Activated CD4-positive, alpha-beta T cell treated with anti-CD3 and anti-CD28 coated beads for 24 hours (primary cell): Measurements from ENCODE around the gene MTX1.
A peak's percentile ranks its signal among the peaks of the same experiment; 100 is the strongest.
"Not testable (repeated sequence)": the region's sequence is repeated elsewhere in the genome, so short reads cannot be mapped to it uniquely, and the experiment has no call there.

Experiments used
- DNase-seq, 2 donors: peaks; one replicate each; pipeline ENCODE4 v3.0.0-alpha.2; 2020; ENCODE audit warnings: low read depth in 2 of 2

The MTX1 gene

GRCh38 chr1:155188268-155188667 is 20.2 kb upstream of the MTX1 start:
- no peak for DNase-seq

- DNase-seq, result not testable (repeated sequence)
These were observed 18.6 kb upstream of the MTX1 start for GRCh38 chr1:155189926-155190325.

GRCh38 chr1:155191904-155192303 is 16.6 kb upstream of the MTX1 start:
- no peak for DNase-seq

GRCh38 chr1:155192346-155193274 is 15.9 kb upstream of the MTX1 start:
- no peak for DNase-seq

GRCh38 chr1:155193275-155193990 is 15.1 kb upstream of the MTX1 start:
- DNase-seq, result peak; percentile 63 to 81

- not testable (repeated sequence) for DNase-seq
These were observed 14.6 kb upstream of the MTX1 start for GRCh38 chr1:155193991-155194240.

GRCh38 chr1:155195201-155196102 is 13.0 kb upstream of the MTX1 start:
- no peak for DNase-seq

GRCh38 chr1:155196103-155196892 is 12.2 kb upstream of the MTX1 start:
- DNase-seq, result no peak

GRCh38 chr1:155196893-155197638 is 11.4 kb upstream of the MTX1 start:
- no peak for DNase-seq

- DNase-seq, result no peak
These were observed 10.5 kb upstream of the MTX1 start for GRCh38 chr1:155197901-155198546.

- no peak for DNase-seq
These were observed 10.0 kb upstream of the MTX1 start for GRCh38 chr1:155198547-155198906.

- DNase-seq, result no peak
These were observed 8.7 kb upstream of the MTX1 start for GRCh38 chr1:155199792-155200191.

- no peak for DNase-seq
These were observed 7.6 kb upstream of the MTX1 start for GRCh38 chr1:155200920-155201319.

- no peak for DNase-seq
These were observed 6.3 kb upstream of the MTX1 start for GRCh38 chr1:155202198-155202597.

GRCh38 chr1:155202731-155203515 is 5.6 kb upstream of the MTX1 start:
- no peak for DNase-seq

GRCh38 chr1:155205035-155205434 is 3.5 kb upstream of the MTX1 start:
- DNase-seq, result no peak

- no peak for DNase-seq
These were observed 2.4 kb upstream of the MTX1 start for GRCh38 chr1:155205969-155206593.

- peak; percentile 88 to 89 for DNase-seq
These were observed 1.3 kb upstream of the MTX1 start for GRCh38 chr1:155206891-155207805.
